Measurements from ENCODE around the gene CYTH2.

DNA sequence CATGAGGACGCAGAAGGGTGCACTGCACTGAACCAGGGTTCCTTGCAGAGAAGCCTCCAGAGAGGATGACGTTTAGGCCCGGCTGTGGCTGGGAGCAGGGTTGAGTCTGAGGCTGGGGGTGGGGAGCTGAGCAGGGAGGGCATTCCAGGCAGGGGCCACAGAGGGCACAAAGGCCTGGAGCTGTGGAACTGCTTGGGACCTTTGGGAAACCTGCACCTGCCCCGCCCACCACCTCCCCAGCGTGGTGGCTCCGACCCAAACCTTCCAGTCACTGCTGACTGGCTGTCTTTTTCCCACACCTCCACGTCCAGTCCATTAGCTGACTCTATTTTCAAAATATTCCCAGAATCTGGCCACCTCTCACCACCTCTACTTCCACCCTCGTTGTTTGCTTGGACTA, 47.4 kb downstream of the CYTH2 start:
- TF ChIP-seq, protein P1, sequence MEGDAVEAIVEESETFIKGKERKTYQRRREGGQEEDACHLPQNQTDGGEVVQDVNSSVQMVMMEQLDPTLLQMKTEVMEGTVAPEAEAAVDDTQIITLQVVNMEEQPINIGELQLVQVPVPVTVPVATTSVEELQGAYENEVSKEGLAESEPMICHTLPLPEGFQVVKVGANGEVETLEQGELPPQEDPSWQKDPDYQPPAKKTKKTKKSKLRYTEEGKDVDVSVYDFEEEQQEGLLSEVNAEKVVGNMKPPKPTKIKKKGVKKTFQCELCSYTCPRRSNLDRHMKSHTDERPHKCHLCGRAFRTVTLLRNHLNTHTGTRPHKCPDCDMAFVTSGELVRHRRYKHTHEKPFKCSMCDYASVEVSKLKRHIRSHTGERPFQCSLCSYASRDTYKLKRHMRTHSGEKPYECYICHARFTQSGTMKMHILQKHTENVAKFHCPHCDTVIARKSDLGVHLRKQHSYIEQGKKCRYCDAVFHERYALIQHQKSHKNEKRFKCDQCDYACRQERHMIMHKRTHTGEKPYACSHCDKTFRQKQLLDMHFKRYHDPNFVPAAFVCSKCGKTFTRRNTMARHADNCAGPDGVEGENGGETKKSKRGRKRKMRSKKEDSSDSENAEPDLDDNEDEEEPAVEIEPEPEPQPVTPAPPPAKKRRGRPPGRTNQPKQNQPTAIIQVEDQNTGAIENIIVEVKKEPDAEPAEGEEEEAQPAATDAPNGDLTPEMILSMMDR (IDR thresholded peaks at IDR 0.05; ENCODE audit: insufficient read depth, low read length) = no peak
- TF ChIP-seq, protein P2, sequence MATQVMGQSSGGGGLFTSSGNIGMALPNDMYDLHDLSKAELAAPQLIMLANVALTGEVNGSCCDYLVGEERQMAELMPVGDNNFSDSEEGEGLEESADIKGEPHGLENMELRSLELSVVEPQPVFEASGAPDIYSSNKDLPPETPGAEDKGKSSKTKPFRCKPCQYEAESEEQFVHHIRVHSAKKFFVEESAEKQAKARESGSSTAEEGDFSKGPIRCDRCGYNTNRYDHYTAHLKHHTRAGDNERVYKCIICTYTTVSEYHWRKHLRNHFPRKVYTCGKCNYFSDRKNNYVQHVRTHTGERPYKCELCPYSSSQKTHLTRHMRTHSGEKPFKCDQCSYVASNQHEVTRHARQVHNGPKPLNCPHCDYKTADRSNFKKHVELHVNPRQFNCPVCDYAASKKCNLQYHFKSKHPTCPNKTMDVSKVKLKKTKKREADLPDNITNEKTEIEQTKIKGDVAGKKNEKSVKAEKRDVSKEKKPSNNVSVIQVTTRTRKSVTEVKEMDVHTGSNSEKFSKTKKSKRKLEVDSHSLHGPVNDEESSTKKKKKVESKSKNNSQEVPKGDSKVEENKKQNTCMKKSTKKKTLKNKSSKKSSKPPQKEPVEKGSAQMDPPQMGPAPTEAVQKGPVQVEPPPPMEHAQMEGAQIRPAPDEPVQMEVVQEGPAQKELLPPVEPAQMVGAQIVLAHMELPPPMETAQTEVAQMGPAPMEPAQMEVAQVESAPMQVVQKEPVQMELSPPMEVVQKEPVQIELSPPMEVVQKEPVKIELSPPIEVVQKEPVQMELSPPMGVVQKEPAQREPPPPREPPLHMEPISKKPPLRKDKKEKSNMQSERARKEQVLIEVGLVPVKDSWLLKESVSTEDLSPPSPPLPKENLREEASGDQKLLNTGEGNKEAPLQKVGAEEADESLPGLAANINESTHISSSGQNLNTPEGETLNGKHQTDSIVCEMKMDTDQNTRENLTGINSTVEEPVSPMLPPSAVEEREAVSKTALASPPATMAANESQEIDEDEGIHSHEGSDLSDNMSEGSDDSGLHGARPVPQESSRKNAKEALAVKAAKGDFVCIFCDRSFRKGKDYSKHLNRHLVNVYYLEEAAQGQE (IDR thresholded peaks at IDR 0.05; ENCODE audit: insufficient replicate concordance, low read depth) = no peak
- TF ChIP-seq SPI1 (IDR thresholded peaks at IDR 0.05; ENCODE audit: borderline replicate concordance, low read depth) (no peak), POLR2AphosphoS5 (IDR thresholded peaks at IDR 0.05; ENCODE audit: low read depth) (no peak), GABPA (IDR thresholded peaks at IDR 0.05; ENCODE audit: low read depth) (no peak)
